HCT116 (cell line): ENCODE data around the gene SP3. TPM values are rescaled to one million over a fixed set of nuclear protein-coding genes. Genes with fewer than 3 reads are reported as not detected.

ENCODE experiments used
- ATAC-seq: fragments of 200-7000 bp; cut with Tn5 transposase; 2 replicates; pipeline ENCODE4 v1.9.1; 2020; ENCODE audit warnings: mild to moderate bottlenecking, moderate library complexity
- BruUV-seq: library from RNA; stranded (reverse); fragments of 400-500 nt; replicated peaks from 2 replicates; lab custom pipeline; 2021; lab: Mats Ljungman, UMichigan
- CTCF ChIA-PET: fragments of 300-600 bp; sonication (Branson Sonifier 250); formaldehyde crosslinking; loops from one replicate; lab custom pipeline; 2021; ENCODE audit warnings: antibody characterized with exemption; lab: Charles Lee
- POLR2A ChIA-PET: fragments of 300-600, 350-600 bp; sonication (Branson Sonifier 250); formaldehyde crosslinking; loops from one replicate; lab custom pipeline; 2021; ENCODE audit warnings: antibody characterized with exemption; lab: Charles Lee
- RAD21 ChIA-PET, 2 experiments: fragments of 300-600 bp; sonication (Branson Sonifier 250); formaldehyde crosslinking; loops; one replicate each; lab custom pipeline; 2023; ENCODE audit warnings: low total read pairs in 2 of 2; ENCODE audit not compliant: uncharacterized antibody in 2 of 2, unreplicated experiment in 2 of 2, low non-redundant PET in 1 of 2; lab: Charles Lee
- DNase-seq: peaks from one replicate; pipeline ENCODE4 v3.0.0-alpha.2; 2010; ENCODE audit warnings: low read depth, low spot score
- H2AFZ ChIP-seq: fragments of 200-600 bp; shearing (Covaris generic), sonication (generic); 2 replicates; pipeline ENCODE4 v1.6.1; 2017; ENCODE audit warnings: low read depth, mixed run types, mixed read lengths, antibody characterized with exemption, low read length; ENCODE audit not compliant: poor library complexity, severe bottlenecking
- H3K27ac ChIP-seq: 2 replicates; pipeline ENCODE4 v1.5.1; 2012; ENCODE audit warnings: low read depth, low read length
- H3K27me3 ChIP-seq: fragments of 200-600 bp; sonication (generic); 2 replicates; pipeline ENCODE4 v1.6.1; 2016; ENCODE audit warnings: mixed run types, low read length, mixed read lengths; ENCODE audit not compliant: insufficient read depth
- H3K36me3 ChIP-seq, 2 experiments: fragments of 200-500 bp in 1 of 2; fragments of 200-600 bp in 1 of 2; sonication (Bioruptor generic) in 1 of 2; sonication (generic) in 1 of 2; 2 replicates each; pipeline versions ENCODE4 v1.5.1 to v1.6.1; 2014 to 2016; ENCODE audit warnings: low read length in 2 of 2, inconsistent platforms in 1 of 2, mixed read lengths in 1 of 2, mixed run types in 1 of 2; ENCODE audit not compliant: insufficient read depth in 2 of 2, control insufficient read depth in 1 of 2
- H3K4me1 ChIP-seq, 2 experiments: fragments of 200-600 bp in 1 of 2; sonication (generic) in 1 of 2; 2 replicates each; pipeline versions ENCODE4 v1.5.1 to v1.6.1; 2012 to 2017; ENCODE audit warnings: low read length in 2 of 2, inconsistent platforms in 1 of 2, mild to moderate bottlenecking in 1 of 2, mixed read lengths in 1 of 2, mixed run types in 1 of 2, moderate library complexity in 1 of 2; ENCODE audit not compliant: insufficient read depth in 2 of 2, control insufficient read depth in 1 of 2
- H3K4me2 ChIP-seq: fragments of 200-600 bp; sonication (generic); 2 replicates; pipeline ENCODE4 v1.6.1; 2017; ENCODE audit warnings: mixed run types, low read length, mixed read lengths
- H3K4me3 ChIP-seq, 2 experiments: fragments of 200-600 bp in 1 of 2; sonication (generic) in 1 of 2; replicated peaks in 1 of 2; 2 replicates each; pipeline ENCODE4 v1.5.1; 2011 to 2016; ENCODE audit warnings: low read length in 2 of 2, control low read depth in 1 of 2, low read depth in 1 of 2, mild to moderate bottlenecking in 1 of 2, mixed read lengths in 1 of 2, mixed run types in 1 of 2
- H3K79me2 ChIP-seq: fragments of 200-600 bp; sonication (generic); 2 replicates; pipeline ENCODE4 v1.6.1; 2017; ENCODE audit warnings: mild to moderate bottlenecking, mixed run types, low read length, moderate library complexity, mixed read lengths; ENCODE audit not compliant: insufficient read depth
- H3K9ac ChIP-seq: fragments of 200-600 bp; sonication (generic); 2 replicates; pipeline ENCODE4 v1.6.1; 2016; ENCODE audit warnings: low read length, mixed read lengths
- H3K9me2 ChIP-seq: fragments of 200-600 bp; sonication (generic), shearing (Covaris generic); 2 replicates; pipeline ENCODE4 v1.6.1; 2017; ENCODE audit warnings: mixed run types, mild to moderate bottlenecking, moderate library complexity; ENCODE audit not compliant: insufficient read depth
- H3K9me3 ChIP-seq, 2 experiments: fragments of 200-500 bp in 1 of 2; fragments of 200-600 bp in 1 of 2; sonication (Bioruptor generic) in 1 of 2; sonication (generic) in 1 of 2; 2 replicates each; pipeline ENCODE4 v1.6.1; 2014 to 2017; ENCODE audit warnings: low read length in 2 of 2, mixed read lengths in 2 of 2, inconsistent platforms in 1 of 2, low read depth in 1 of 2, mild to moderate bottlenecking in 1 of 2, mixed run types in 1 of 2, moderate library complexity in 1 of 2; ENCODE audit not compliant: control insufficient read depth in 1 of 2, insufficient read depth in 1 of 2
- H4K20me1 ChIP-seq: fragments of 200-600 bp; sonication (generic), shearing (Covaris generic); 2 replicates; pipeline ENCODE4 v1.6.1; 2017; ENCODE audit warnings: mixed run types, mild to moderate bottlenecking, moderate library complexity; ENCODE audit not compliant: insufficient read depth
- CEBPB ChIP-seq: IDR thresholded peaks from 2 replicates; pipeline ENCODE4 v1.6.1; 2012; ENCODE audit warnings: low read depth
- FOSL1 ChIP-seq: IDR thresholded peaks from 2 replicates; pipeline ENCODE4 v1.6.1; 2012; ENCODE audit warnings: low read depth
- JUND ChIP-seq: IDR thresholded peaks from 2 replicates; pipeline ENCODE4 v1.6.1; 2012
- POLR2A ChIP-seq: IDR thresholded peaks from 2 replicates; pipeline ENCODE4 v1.7.0; 2011; ENCODE audit warnings: borderline replicate concordance; ENCODE audit not compliant: insufficient read depth, insufficient read length; ENCODE audit errors: extremely low read depth
- POLR2AphosphoS5 ChIP-seq: IDR thresholded peaks from 2 replicates; pipeline ENCODE4 v1.6.1; 2011; ENCODE audit warnings: mild to moderate bottlenecking, low read depth, low read length, moderate library complexity
- SIN3A ChIP-seq: IDR thresholded peaks from 2 replicates; pipeline ENCODE4 v1.6.1; 2012; ENCODE audit warnings: low read depth
- SP1 ChIP-seq: IDR thresholded peaks from 2 replicates; pipeline ENCODE4 v1.6.1; 2012; ENCODE audit warnings: low read depth
- TCF7L2 ChIP-seq: IDR thresholded peaks from 2 replicates; pipeline ENCODE4 v1.7.0; 2011; ENCODE audit warnings: borderline replicate concordance, inconsistent platforms; ENCODE audit not compliant: insufficient read depth, insufficient read length; ENCODE audit errors: extremely low read depth
- YY1 ChIP-seq: IDR thresholded peaks from 2 replicates; pipeline ENCODE4 v1.6.1; 2011; ENCODE audit warnings: low read length, low read depth, moderate library complexity, mild to moderate bottlenecking; ENCODE audit not compliant: insufficient replicate concordance; ENCODE audit errors: extremely low read depth
- ZFX ChIP-seq: fragments of 450-650 bp; IDR thresholded peaks from 2 replicates; pipeline ENCODE4 v1.6.1; 2017
- ZNF274 ChIP-seq: fragments of 200-500 bp; sonication (Bioruptor generic); IDR thresholded peaks from 2 replicates; pipeline ENCODE4 v1.6.1; 2014; ENCODE audit warnings: mild to moderate bottlenecking, low read depth, low read length, inconsistent platforms
- intact Hi-C: fragments of 100-400 bp; cut with micrococcal nuclease; formaldehyde crosslinking; loops from 2 replicates; pipeline ENCODE4 v1.10.0; 2022
- total RNA-seq: library from RNA; stranded (reverse); gene quantifications from one replicate; pipeline ENCODE4 v1.2.1, GENCODE V29; 2021; ENCODE audit not compliant: unreplicated experiment
- TF ChIP-seq, protein P1 (sequence below), 3 experiments: fragments of 200-600 bp in 1 of 3; sonication (generic) in 1 of 3; IDR thresholded peaks in 2 of 3; conservative IDR thresholded peaks in 1 of 3; 2 replicates each; pipeline ENCODE4 v1.5.1; 2012 to 2017; ENCODE audit warnings: low read depth in 2 of 3, low read length in 2 of 3, antibody characterized with exemption in 1 of 3, borderline replicate concordance in 1 of 3, control low read depth in 1 of 3, mild to moderate bottlenecking in 1 of 3, mixed read lengths in 1 of 3, mixed run types in 1 of 3, moderate library complexity in 1 of 3; ENCODE audit not compliant: insufficient read depth in 1 of 3
- TF ChIP-seq, protein P2 (sequence below): IDR thresholded peaks from 2 replicates; pipeline ENCODE4 v1.6.1; 2012
- TF ChIP-seq, protein P3 (sequence below): IDR thresholded peaks from 2 replicates; pipeline ENCODE4 v1.6.1; 2012; ENCODE audit warnings: low read depth
- TF ChIP-seq, protein P4 (sequence below): IDR thresholded peaks from 2 replicates; pipeline ENCODE4 v1.6.1; 2011; ENCODE audit warnings: mild to moderate bottlenecking, low read length, moderate library complexity; ENCODE audit not compliant: insufficient replicate concordance; ENCODE audit errors: extremely low read depth

Gene SP3
- total RNA-seq, 1 experiment from 2014 or later: 98.0 TPM

DNA sequence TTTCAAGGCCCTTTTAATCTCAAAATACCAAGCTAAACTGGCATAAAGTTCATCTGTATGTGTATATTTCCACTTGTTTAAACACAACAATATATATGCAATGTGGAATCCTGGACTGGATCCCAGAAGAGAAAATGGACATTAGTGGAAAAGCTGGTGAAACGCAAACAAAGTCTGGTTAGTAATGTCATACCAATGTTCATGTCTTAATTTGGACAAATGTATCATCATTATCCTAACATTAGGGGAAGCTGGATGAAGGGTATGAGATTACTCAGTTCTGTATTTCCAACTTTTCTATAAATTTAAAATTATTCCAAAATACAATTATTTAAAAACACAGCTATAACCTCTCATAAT is 3.8 kb downstream of the SP3 start:
- ChIA-PET CTCF (no interaction called here), POLR2A (no interaction called here), RAD21 (no interaction called here)
- Histone ChIP-seq H3K9me2 (no peaks in the 10 kb centered on the region), H3K4me3 (no peak overlapping the region; a peak in 1 of 4 replicates), H2AFZ (no peak overlapping the region), H3K4me1 (peaks cover 15 to 29% of the 10 kb centered on the region in 2 experiments; a peak in 3 of 4 replicates), H3K9ac (no peak overlapping the region), H3K79me2 (peaks cover 79% of the 10 kb centered on the region), H4K20me1 (peaks cover 18% of the 10 kb centered on the region; the same call in 1 of the 2 replicates), H3K36me3 (0 out of 4 replicates have a peak, but pooled peaks cover 0 to 3% of the 10 kb centered on the region in 2 experiments), H3K4me2 (peak overlapping the region; percentile 17; the same call in 1 of the 2 replicates), H3K9me3 (no peaks in the 10 kb centered on the region), H3K27ac (no peak overlapping the region), H3K27me3 (no peaks in the 10 kb centered on the region)
- intact Hi-C loops: loop anchor here (5.0 to 10.0 kb wide), 3 partner anchors 161 to 373 kb away; partner anchors contain the start of genes OLA1 and SP9
- TF ChIP-seq, protein P1, sequence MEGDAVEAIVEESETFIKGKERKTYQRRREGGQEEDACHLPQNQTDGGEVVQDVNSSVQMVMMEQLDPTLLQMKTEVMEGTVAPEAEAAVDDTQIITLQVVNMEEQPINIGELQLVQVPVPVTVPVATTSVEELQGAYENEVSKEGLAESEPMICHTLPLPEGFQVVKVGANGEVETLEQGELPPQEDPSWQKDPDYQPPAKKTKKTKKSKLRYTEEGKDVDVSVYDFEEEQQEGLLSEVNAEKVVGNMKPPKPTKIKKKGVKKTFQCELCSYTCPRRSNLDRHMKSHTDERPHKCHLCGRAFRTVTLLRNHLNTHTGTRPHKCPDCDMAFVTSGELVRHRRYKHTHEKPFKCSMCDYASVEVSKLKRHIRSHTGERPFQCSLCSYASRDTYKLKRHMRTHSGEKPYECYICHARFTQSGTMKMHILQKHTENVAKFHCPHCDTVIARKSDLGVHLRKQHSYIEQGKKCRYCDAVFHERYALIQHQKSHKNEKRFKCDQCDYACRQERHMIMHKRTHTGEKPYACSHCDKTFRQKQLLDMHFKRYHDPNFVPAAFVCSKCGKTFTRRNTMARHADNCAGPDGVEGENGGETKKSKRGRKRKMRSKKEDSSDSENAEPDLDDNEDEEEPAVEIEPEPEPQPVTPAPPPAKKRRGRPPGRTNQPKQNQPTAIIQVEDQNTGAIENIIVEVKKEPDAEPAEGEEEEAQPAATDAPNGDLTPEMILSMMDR (IDR thresholded peaks at IDR 0.05 in 2 of 3, conservative IDR thresholded peaks at IDR 0.05 in 1 of 3; ENCODE audit: borderline replicate concordance in 1 of 3, insufficient read depth in 1 of 3, low read depth in 2 of 3, low read length in 2 of 3): no peak
- TF ChIP-seq ZNF274 (no peak), SIN3A (no peak), YY1 (no peak), POLR2A (no peak), CEBPB (no peak), POLR2AphosphoS5 (no peak), ZFX (no peak), FOSL1 (no peak), TCF7L2 (no peak), JUND (no peak), SP1 (no peak)
- TF ChIP-seq, protein P2, sequence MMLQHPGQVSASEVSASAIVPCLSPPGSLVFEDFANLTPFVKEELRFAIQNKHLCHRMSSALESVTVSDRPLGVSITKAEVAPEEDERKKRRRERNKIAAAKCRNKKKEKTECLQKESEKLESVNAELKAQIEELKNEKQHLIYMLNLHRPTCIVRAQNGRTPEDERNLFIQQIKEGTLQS: no peak
- TF ChIP-seq, protein P3, sequence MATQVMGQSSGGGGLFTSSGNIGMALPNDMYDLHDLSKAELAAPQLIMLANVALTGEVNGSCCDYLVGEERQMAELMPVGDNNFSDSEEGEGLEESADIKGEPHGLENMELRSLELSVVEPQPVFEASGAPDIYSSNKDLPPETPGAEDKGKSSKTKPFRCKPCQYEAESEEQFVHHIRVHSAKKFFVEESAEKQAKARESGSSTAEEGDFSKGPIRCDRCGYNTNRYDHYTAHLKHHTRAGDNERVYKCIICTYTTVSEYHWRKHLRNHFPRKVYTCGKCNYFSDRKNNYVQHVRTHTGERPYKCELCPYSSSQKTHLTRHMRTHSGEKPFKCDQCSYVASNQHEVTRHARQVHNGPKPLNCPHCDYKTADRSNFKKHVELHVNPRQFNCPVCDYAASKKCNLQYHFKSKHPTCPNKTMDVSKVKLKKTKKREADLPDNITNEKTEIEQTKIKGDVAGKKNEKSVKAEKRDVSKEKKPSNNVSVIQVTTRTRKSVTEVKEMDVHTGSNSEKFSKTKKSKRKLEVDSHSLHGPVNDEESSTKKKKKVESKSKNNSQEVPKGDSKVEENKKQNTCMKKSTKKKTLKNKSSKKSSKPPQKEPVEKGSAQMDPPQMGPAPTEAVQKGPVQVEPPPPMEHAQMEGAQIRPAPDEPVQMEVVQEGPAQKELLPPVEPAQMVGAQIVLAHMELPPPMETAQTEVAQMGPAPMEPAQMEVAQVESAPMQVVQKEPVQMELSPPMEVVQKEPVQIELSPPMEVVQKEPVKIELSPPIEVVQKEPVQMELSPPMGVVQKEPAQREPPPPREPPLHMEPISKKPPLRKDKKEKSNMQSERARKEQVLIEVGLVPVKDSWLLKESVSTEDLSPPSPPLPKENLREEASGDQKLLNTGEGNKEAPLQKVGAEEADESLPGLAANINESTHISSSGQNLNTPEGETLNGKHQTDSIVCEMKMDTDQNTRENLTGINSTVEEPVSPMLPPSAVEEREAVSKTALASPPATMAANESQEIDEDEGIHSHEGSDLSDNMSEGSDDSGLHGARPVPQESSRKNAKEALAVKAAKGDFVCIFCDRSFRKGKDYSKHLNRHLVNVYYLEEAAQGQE: no peak
- TF ChIP-seq, protein P4, sequence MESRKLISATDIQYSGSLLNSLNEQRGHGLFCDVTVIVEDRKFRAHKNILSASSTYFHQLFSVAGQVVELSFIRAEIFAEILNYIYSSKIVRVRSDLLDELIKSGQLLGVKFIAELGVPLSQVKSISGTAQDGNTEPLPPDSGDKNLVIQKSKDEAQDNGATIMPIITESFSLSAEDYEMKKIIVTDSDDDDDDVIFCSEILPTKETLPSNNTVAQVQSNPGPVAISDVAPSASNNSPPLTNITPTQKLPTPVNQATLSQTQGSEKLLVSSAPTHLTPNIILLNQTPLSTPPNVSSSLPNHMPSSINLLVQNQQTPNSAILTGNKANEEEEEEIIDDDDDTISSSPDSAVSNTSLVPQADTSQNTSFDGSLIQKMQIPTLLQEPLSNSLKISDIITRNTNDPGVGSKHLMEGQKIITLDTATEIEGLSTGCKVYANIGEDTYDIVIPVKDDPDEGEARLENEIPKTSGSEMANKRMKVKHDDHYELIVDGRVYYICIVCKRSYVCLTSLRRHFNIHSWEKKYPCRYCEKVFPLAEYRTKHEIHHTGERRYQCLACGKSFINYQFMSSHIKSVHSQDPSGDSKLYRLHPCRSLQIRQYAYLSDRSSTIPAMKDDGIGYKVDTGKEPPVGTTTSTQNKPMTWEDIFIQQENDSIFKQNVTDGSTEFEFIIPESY: no peak
- DNase-seq (no peak), ATAC-seq (no peak)
- BruUV-seq: no TSS peak
